A673 (cell line): ENCODE measurements around the gene ZNF500. TPM values are rescaled to one million over a fixed set of nuclear protein-coding genes. Genes with fewer than 3 reads are reported as not detected.

Source experiments
- BruUV-seq: library from RNA; stranded (reverse); fragments of 400-500 nt; replicated peaks from 2 replicates; lab custom pipeline; 2021; lab: Mats Ljungman, UMichigan
- CTCF ChIA-PET: fragments of 300-600 bp; sonication (Branson Sonifier 250); formaldehyde crosslinking; loops from one replicate; lab custom pipeline; 2022; ENCODE audit warnings: antibody characterized with exemption; lab: Charles Lee
- POLR2A ChIA-PET: fragments of 300-600 bp; sonication (Branson Sonifier 250); formaldehyde crosslinking; loops from one replicate; lab custom pipeline; 2022; ENCODE audit warnings: antibody characterized with exemption; ENCODE audit not compliant: low non-redundant PET; lab: Charles Lee
- DNase-seq: peaks from one replicate; pipeline ENCODE4 v3.0.0-alpha.2; 2015; ENCODE audit warnings: low spot score
- H3K27ac ChIP-seq: fragments of 200-600 bp; sonication (generic); 2 replicates; pipeline ENCODE4 v1.5.1; 2016; ENCODE audit warnings: mixed run types, low read depth, mild to moderate bottlenecking, mixed read lengths, antibody characterized with exemption, low read length; ENCODE audit not compliant: poor library complexity, severe bottlenecking
- H3K27me3 ChIP-seq: fragments of 200-600 bp; sonication (generic); replicated peaks from 2 replicates; pipeline ENCODE4 v1.6.1; 2017; ENCODE audit warnings: mixed run types, low read depth, mild to moderate bottlenecking, mixed read lengths, antibody characterized with exemption, low read length; ENCODE audit not compliant: insufficient read depth, poor library complexity
- H3K36me3 ChIP-seq: fragments of 200-600 bp; sonication (generic); 2 replicates; pipeline ENCODE4 v1.6.1; 2016; ENCODE audit warnings: mixed run types, mild to moderate bottlenecking, mixed read lengths, antibody characterized with exemption, low read length; ENCODE audit not compliant: insufficient read depth, poor library complexity, severe bottlenecking
- H3K4me1 ChIP-seq: fragments of 200-600 bp; sonication (generic); 2 replicates; pipeline ENCODE4 v1.6.1; 2017; ENCODE audit warnings: mixed run types, mild to moderate bottlenecking, mixed read lengths, antibody characterized with exemption, low read length; ENCODE audit not compliant: insufficient read depth, poor library complexity, severe bottlenecking
- H3K4me3 ChIP-seq: fragments of 200-600 bp; sonication (generic); 2 replicates; pipeline ENCODE4 v1.5.1; 2016; ENCODE audit warnings: low read depth, mixed run types, mild to moderate bottlenecking, mixed read lengths, low read length; ENCODE audit not compliant: poor library complexity, severe bottlenecking
- H3K9me3 ChIP-seq: fragments of 200-600 bp; sonication (generic); 2 replicates; pipeline ENCODE4 v1.6.1; 2016; ENCODE audit warnings: mixed run types, low read depth, mild to moderate bottlenecking, mixed read lengths, antibody characterized with exemption, low read length; ENCODE audit not compliant: poor library complexity, severe bottlenecking
- EZH2 ChIP-seq: fragments of 200-600 bp; sonication (generic); IDR thresholded peaks from 2 replicates; pipeline ENCODE4 v1.6.1; 2017; ENCODE audit warnings: borderline replicate concordance, low read depth, mild to moderate bottlenecking, mixed read lengths, antibody characterized with exemption, low read length; ENCODE audit not compliant: poor library complexity, severe bottlenecking
- intact Hi-C: fragments of 100-400 bp; cut with micrococcal nuclease; formaldehyde crosslinking; loops from one replicate; pipeline ENCODE4 v1.10.0; 2022; ENCODE audit not compliant: unreplicated experiment
- total RNA-seq: library from RNA; stranded (reverse); gene quantifications from 2 replicates; pipeline ENCODE4 v1.2.3, GENCODE V29; 2021
- TF ChIP-seq, protein P1 (sequence below): fragments of 300-800, 200-600 bp; sonication (generic); conservative IDR thresholded peaks from 2 replicates; pipeline ENCODE4 v1.5.1; 2017; ENCODE audit warnings: low read depth, mild to moderate bottlenecking, antibody characterized with exemption, low read length, moderate library complexity, mixed read lengths

The ZNF500 gene
- total RNA-seq, 1 experiment from 2014 or later: 16.8 TPM

DNA sequence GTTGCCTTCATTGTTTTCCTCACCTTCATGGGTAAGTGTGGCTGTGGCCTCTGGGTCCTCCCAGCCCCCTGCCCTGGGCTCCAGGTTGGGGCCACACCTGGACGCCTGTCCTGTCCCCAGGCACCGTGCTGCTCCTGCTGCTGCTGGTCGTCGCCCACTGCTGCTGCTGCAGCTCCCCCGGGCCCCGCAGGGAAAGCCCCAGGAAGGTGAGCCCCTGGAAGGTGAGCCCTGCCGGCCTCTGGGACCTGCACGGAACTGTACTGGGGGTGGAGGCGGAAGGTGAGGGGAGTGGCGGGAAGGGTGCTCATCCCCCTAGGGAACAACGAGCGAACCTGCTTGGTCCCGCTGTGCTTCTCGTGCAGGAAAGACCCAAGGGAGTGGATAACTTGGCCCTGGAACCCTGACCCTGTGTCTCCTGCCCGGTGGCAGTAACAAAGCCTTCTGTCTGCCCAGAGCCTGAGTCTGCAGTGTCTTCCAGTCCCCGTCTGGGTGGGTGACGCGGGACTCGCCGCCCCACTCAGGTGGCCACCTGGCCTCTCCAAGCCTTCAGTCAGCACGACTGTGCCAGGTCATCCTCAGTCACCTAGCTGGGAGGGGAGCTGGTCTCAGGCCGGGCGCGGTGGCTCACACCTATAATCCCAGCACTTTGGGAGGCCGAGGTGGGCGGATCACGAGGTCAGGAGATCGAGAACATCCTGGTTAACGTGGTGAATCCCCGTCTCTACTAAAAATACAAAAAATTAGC, 29.0 kb upstream of the ZNF500 start:
- Histone ChIP-seq H3K27ac (no peak overlapping the region), H3K4me1 (no peaks in the 10 kb centered on the region), H3K9me3 (no peaks in the 10 kb centered on the region), H3K4me3 (no peak overlapping the region), H3K27me3 (no peaks in the 10 kb centered on the region), H3K36me3 (no peaks in the 10 kb centered on the region)
- BruUV-seq: no TSS peak
- intact Hi-C loops: no loop called here
- CTCF ChIA-PET: no interaction called here
- no peak for DNase-seq
- TF ChIP-seq, protein P1, sequence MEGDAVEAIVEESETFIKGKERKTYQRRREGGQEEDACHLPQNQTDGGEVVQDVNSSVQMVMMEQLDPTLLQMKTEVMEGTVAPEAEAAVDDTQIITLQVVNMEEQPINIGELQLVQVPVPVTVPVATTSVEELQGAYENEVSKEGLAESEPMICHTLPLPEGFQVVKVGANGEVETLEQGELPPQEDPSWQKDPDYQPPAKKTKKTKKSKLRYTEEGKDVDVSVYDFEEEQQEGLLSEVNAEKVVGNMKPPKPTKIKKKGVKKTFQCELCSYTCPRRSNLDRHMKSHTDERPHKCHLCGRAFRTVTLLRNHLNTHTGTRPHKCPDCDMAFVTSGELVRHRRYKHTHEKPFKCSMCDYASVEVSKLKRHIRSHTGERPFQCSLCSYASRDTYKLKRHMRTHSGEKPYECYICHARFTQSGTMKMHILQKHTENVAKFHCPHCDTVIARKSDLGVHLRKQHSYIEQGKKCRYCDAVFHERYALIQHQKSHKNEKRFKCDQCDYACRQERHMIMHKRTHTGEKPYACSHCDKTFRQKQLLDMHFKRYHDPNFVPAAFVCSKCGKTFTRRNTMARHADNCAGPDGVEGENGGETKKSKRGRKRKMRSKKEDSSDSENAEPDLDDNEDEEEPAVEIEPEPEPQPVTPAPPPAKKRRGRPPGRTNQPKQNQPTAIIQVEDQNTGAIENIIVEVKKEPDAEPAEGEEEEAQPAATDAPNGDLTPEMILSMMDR: no peak
- POLR2A ChIA-PET: no interaction called here

DNA sequence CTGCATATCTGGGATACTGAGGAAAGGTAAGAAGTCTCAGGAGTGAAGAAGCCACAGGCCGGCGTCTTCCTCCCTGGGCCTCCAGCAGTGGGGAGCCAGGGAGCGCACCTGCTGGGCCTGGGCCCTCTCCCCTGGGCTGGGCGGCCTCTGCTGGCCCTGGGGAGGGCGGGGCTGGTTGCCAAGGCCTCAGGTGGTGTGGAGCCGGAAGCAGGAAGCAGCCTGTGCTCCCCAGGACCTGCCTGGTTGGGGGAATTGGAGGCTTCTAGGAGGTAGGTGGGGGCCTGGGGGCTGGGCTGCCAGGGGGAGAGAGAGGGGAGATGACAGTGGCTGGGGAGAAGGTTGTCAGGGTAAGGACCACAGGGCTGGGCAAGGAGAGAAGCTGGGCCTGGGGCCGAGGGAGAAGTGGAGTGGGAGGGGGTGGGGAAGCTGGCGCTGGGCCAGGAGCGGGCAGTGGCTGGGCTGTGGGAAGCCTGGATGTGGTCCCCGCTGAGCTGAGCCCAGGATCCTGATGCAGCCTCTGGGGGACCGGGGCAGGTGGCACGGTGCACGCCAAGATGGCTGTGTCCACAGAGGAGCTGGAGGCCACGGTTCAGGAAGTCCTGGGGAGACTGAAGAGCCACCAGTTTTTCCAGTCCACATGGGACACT, 28.3 kb upstream of the ZNF500 start, which contains the start of gene SMIM22:
Gene SMIM22 (plus strand): TSS at position 189 of the 647 bp plus-strand sequence. CDS start 366 bp downstream, at position 555.
- TF ChIP-seq, protein P1: no peak
- TF ChIP-seq EZH2: no peak
- no peaks in the 10 kb centered on the region for H3K4me1 ChIP-seq
- intact Hi-C loops: no loop called here
- no TSS peak for BruUV-seq
- no peaks in the 10 kb centered on the region for H3K9me3 ChIP-seq
- no peaks in the 10 kb centered on the region for H3K27me3 ChIP-seq
- no peak within 1 kb of the TSS for H3K27ac ChIP-seq
- POLR2A ChIA-PET: no interaction called here
- no peak within 1 kb of the TSS for H3K4me3 ChIP-seq
- no peak for DNase-seq
- no peaks in the 10 kb centered on the region for H3K36me3 ChIP-seq
- CTCF ChIA-PET: no interaction called here

DNA sequence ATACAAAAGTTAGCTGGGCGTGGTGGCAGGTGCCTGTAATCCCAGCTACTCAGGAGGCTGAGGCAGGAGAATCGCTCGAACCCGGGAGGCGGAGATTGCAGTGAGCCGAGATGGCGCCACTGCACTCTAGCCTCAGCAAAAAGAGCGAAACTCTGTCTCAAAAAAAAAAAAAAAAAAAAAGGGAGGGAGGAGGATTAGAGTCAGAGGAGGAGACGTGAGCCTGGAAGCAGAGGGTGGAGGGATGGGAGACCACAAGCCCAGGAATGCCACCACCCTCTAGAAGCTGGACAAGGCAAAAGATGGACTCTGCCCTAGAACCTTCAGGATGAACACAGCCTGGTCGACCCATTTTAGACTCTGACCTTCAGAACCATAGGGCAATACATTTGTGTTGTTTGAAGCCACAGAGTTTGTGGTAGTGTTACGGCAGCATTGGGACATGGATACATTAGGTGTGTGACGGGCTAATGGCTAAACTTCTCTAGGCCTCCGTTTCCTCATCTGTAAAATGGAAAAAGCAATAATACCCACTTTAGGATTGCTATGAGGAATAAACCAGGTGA, 26.1 kb upstream of the ZNF500 start:
- Histone ChIP-seq H3K27me3 (no peaks in the 10 kb centered on the region), H3K4me1 (no peaks in the 10 kb centered on the region), H3K4me3 (no peak overlapping the region), H3K36me3 (no peaks in the 10 kb centered on the region), H3K27ac (no peak overlapping the region), H3K9me3 (no peaks in the 10 kb centered on the region)
- no peak for DNase-seq
- BruUV-seq: no TSS peak
- CTCF ChIA-PET: no interaction called here
- no peak for TF ChIP-seq EZH2
- TF ChIP-seq, protein P1: no peak
- intact Hi-C loops: no loop called here
- POLR2A ChIA-PET: no interaction called here
